Natural killer cell (primary cell): Measurements from ENCODE around the gene CARD11. TPM values are rescaled to one million over a fixed set of nuclear protein-coding genes. Genes with fewer than 3 reads are reported as not detected.

ENCODE experiments used
- ATAC-seq, 3 donors: fragments of 150-1000 bp in 2 of 3; fragments of 200-7000 bp in 1 of 3; cut with Tn5 transposase; 1 replicate in 1 of 3; 2 replicates in 2 of 3; pipeline ENCODE4 v1.10.0; 2021; ENCODE audit warnings: mild to moderate bottlenecking in 2 of 3, moderate library complexity in 2 of 3
- DNase-seq, 2 donors: peaks; one replicate each; pipeline versions ENCODE4 v3.0.0 to v3.0.0-alpha.2; 2013 to 2021; ENCODE audit warnings: mixed read lengths in 1 of 2
- H3K27ac ChIP-seq: one replicate; pipeline ENCODE4 v1.5.1; 2013; ENCODE audit warnings: mild to moderate bottlenecking, low read length
- H3K27me3 ChIP-seq: one replicate; pipeline ENCODE4 v1.6.1; 2013; ENCODE audit warnings: low read length; ENCODE audit not compliant: control insufficient read depth, insufficient read depth
- H3K36me3 ChIP-seq: one replicate; pipeline ENCODE4 v1.6.1; 2013; ENCODE audit warnings: low read length; ENCODE audit not compliant: control insufficient read depth, insufficient read depth
- H3K4me1 ChIP-seq: one replicate; pipeline ENCODE4 v1.6.1; 2013; ENCODE audit warnings: low read length; ENCODE audit not compliant: control insufficient read depth, insufficient read depth
- H3K4me3 ChIP-seq: one replicate; pipeline ENCODE4 v1.5.1; 2013; ENCODE audit warnings: low read length
- H3K9me3 ChIP-seq: one replicate; pipeline ENCODE4 v1.6.1; 2013; ENCODE audit warnings: low read length; ENCODE audit not compliant: control insufficient read depth, insufficient read depth
- H3K27ac Mint-ChIP-seq, 2 donors: one replicate each; pipeline ENCODE4 v1.8.0; 2022; ENCODE audit warnings: mild to moderate bottlenecking in 2 of 2, mixed read lengths in 2 of 2, moderate library complexity in 1 of 2
- H3K27me3 Mint-ChIP-seq, 2 donors: one replicate each; pipeline ENCODE4 v1.8.0; 2022; ENCODE audit warnings: low read depth in 2 of 2, mixed read lengths in 2 of 2
- H3K36me3 Mint-ChIP-seq: one replicate; pipeline ENCODE4 v1.8.0; 2022; ENCODE audit warnings: mixed read lengths
- H3K4me1 Mint-ChIP-seq, 2 donors: one replicate each; pipeline ENCODE4 v1.8.0; 2022; ENCODE audit warnings: mixed read lengths in 2 of 2
- H3K4me3 Mint-ChIP-seq: one replicate; pipeline ENCODE4 v1.8.0; 2022; ENCODE audit warnings: mild to moderate bottlenecking, moderate library complexity, mixed read lengths
- H3K9me3 Mint-ChIP-seq, 2 donors: one replicate each; pipeline ENCODE4 v1.8.0; 2022; ENCODE audit warnings: mixed read lengths in 2 of 2
- WGBS: methylation state at CpG from one replicate; pipeline ENCODE4 v1.1.7; 2013; ENCODE audit warnings: missing lambda C conversion rate; ENCODE audit not compliant: insufficient coverage; 5-methylcytosine and 5-hydroxymethylcytosine counted together
- intact Hi-C: fragments of 100-400 bp; cut with micrococcal nuclease; formaldehyde crosslinking; loops from one replicate; pipeline ENCODE4 v1.14.2; 2022
- total RNA-seq, 4 donors: library from RNA; stranded (reverse); fragments of 120-200 nt in 1 of 4; gene quantifications; one replicate each; pipeline versions ENCODE4 v1.2.3 to v1.2.4, GENCODE V29; 2013 to 2022
- TF ChIP-seq, protein P1 (sequence below): fragments of 200-600 bp; IDR thresholded peaks from one replicate; pipeline ENCODE4 v1.8.0; 2022; ENCODE audit warnings: antibody characterized with exemption

Gene CARD11
- total RNA-seq, 3 donors from 2014 or later (not counting 1 experiment from before 2014, with no cell fraction given) = 196 to 233 (median 199) TPM

DNA sequence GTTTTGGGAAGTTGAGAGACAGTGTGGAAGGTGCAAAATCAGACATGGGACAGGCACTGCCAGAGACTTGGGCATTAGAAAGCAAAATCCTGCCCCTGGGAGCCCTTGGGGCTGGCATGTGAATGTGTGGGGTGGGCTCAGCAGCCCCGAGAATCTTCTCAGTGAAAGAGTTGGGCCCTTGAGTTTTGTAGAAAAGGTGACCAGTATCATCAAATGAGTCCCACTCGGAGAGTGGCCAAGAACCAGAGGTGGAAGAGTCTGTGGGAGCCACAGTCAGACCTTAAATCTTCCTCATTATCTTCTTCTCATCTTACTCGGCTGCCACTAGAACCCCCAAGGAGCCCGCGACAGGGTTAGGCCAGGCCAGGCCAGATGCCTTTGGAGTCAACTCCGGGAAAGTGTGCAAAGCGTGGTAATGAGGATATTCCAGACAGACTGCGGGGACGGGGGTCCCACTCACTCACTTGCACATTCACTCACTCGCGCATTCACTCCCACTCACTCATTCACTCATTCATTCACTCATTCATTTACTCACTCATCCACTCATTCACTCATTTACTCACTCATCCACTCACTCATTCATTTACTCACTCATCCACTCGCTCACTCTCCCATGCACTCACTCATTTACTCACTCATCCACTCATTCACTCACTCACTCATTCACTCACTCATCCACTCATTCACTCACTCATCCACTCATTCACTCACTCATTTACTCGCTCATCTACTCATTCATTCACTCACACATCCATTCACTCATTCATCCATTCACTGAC is 74.9 kb downstream of the CARD11 start:
- no peak for DNase-seq
- Mint-ChIP-seq H3K27me3 (no peaks in the 10 kb centered on the region), H3K4me3 (no peak overlapping the region), H3K9me3 (no peaks in the 10 kb centered on the region), H3K27ac (no peak overlapping the region), H3K4me1 (peaks cover 20 to 27% of the 10 kb centered on the region in 2 donors), H3K36me3 (no peaks in the 10 kb centered on the region)
- Histone ChIP-seq H3K4me3 (no peak overlapping the region), H3K36me3 (peaks cover 25% of the 10 kb centered on the region), H3K27me3 (no peaks in the 10 kb centered on the region), H3K9me3 (peaks cover 11% of the 10 kb centered on the region), H3K4me1 (peaks cover 31% of the 10 kb centered on the region), H3K27ac (no peak overlapping the region)
- ATAC-seq = no peak
- TF ChIP-seq, protein P1, sequence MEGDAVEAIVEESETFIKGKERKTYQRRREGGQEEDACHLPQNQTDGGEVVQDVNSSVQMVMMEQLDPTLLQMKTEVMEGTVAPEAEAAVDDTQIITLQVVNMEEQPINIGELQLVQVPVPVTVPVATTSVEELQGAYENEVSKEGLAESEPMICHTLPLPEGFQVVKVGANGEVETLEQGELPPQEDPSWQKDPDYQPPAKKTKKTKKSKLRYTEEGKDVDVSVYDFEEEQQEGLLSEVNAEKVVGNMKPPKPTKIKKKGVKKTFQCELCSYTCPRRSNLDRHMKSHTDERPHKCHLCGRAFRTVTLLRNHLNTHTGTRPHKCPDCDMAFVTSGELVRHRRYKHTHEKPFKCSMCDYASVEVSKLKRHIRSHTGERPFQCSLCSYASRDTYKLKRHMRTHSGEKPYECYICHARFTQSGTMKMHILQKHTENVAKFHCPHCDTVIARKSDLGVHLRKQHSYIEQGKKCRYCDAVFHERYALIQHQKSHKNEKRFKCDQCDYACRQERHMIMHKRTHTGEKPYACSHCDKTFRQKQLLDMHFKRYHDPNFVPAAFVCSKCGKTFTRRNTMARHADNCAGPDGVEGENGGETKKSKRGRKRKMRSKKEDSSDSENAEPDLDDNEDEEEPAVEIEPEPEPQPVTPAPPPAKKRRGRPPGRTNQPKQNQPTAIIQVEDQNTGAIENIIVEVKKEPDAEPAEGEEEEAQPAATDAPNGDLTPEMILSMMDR = no peak
- 94% methylated on average over 13 of the region's 13 CpGs for WGBS
- intact Hi-C loops = no loop called here

DNA sequence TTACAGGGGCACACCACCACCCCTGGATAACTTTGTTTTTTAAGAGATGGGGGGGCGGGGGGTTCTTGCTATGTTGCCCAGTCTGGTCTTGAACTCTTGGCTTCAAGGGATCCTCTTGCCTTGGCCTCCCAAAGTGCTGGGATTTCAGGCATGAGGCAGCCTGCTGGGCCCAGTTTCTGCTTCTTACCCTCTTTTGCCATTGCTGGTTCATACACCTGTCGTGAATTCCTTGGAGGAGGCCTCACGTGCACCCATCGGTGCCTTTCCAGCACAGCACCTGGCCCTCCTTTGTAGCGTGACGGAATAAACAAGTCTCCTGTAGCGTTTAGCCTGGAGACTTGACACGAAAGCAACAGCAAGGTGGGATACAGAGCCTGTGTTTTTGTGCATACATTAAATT is 75.5 kb downstream of the CARD11 start:
- Histone ChIP-seq H3K4me3 (no peak overlapping the region), H3K27me3 (no peaks in the 10 kb centered on the region), H3K36me3 (peaks cover 20% of the 10 kb centered on the region), H3K9me3 (peaks cover 11% of the 10 kb centered on the region), H3K27ac (no peak overlapping the region), H3K4me1 (peaks cover 25% of the 10 kb centered on the region)
- Mint-ChIP-seq H3K9me3 (no peaks in the 10 kb centered on the region), H3K4me1 (peaks cover 21 to 28% of the 10 kb centered on the region in 2 donors), H3K4me3 (no peak overlapping the region), H3K27me3 (no peaks in the 10 kb centered on the region), H3K36me3 (no peaks in the 10 kb centered on the region), H3K27ac (no peak overlapping the region)
- WGBS = 97% methylated on average over 8 of the region's 8 CpGs
- DNase-seq (no peak), ATAC-seq (no peak)
- TF ChIP-seq, protein P1 = no peak
- intact Hi-C loops = no loop called here

DNA sequence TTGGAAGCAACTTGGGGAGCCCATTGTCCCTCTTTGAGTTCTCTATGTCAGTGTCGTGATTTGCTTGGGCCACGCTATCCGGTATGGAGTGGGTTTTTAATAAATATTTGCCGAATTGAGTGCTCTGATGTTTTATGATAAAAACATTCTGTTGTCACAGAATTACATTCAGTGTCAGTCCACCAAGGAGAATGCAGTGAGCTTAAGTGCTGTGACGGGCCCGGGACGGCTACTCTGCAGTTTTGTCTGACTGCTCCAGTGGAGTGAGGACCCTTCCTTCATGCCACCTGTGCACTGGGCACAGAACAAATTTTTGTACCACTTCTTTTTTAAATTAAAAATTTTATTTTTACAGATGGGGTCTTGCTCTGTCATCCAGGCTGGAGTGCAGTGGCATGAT is 76.0 kb downstream of the CARD11 start:
- WGBS = 98% methylated on average over 7 of the region's 7 CpGs

More for the DNA sequence above, 76.0 kb downstream of the CARD11 start:
- Histone ChIP-seq H3K4me3 (no peak overlapping the region), H3K27me3 (no peaks in the 10 kb centered on the region), H3K36me3 (peaks cover 17% of the 10 kb centered on the region), H3K4me1 (peaks cover 20% of the 10 kb centered on the region), H3K27ac (no peak overlapping the region), H3K9me3 (peaks cover 11% of the 10 kb centered on the region)
- Mint-ChIP-seq H3K4me1 (peaks cover 25 to 28% of the 10 kb centered on the region in 2 donors), H3K36me3 (no peaks in the 10 kb centered on the region), H3K9me3 (no peaks in the 10 kb centered on the region), H3K27ac (no peak overlapping the region), H3K4me3 (no peak overlapping the region), H3K27me3 (no peaks in the 10 kb centered on the region)
- ATAC-seq = no peak
- TF ChIP-seq, protein P1 = no peak
- intact Hi-C loops = no loop called here
- no peak for DNase-seq
